Aortic smooth muscle cell (primary cell): Measurements from ENCODE around the gene CILP. TPM values are rescaled to one million over a fixed set of nuclear protein-coding genes. Genes with fewer than 3 reads are reported as not detected.

Experiments used
- total RNA-seq: library from RNA; depleted of rRNA; stranded (reverse); fragments of >200 nt; gene quantifications from 2 replicates; pipeline ENCODE4 v1.2.3, GENCODE V29; 2014

Gene CILP, protein sequence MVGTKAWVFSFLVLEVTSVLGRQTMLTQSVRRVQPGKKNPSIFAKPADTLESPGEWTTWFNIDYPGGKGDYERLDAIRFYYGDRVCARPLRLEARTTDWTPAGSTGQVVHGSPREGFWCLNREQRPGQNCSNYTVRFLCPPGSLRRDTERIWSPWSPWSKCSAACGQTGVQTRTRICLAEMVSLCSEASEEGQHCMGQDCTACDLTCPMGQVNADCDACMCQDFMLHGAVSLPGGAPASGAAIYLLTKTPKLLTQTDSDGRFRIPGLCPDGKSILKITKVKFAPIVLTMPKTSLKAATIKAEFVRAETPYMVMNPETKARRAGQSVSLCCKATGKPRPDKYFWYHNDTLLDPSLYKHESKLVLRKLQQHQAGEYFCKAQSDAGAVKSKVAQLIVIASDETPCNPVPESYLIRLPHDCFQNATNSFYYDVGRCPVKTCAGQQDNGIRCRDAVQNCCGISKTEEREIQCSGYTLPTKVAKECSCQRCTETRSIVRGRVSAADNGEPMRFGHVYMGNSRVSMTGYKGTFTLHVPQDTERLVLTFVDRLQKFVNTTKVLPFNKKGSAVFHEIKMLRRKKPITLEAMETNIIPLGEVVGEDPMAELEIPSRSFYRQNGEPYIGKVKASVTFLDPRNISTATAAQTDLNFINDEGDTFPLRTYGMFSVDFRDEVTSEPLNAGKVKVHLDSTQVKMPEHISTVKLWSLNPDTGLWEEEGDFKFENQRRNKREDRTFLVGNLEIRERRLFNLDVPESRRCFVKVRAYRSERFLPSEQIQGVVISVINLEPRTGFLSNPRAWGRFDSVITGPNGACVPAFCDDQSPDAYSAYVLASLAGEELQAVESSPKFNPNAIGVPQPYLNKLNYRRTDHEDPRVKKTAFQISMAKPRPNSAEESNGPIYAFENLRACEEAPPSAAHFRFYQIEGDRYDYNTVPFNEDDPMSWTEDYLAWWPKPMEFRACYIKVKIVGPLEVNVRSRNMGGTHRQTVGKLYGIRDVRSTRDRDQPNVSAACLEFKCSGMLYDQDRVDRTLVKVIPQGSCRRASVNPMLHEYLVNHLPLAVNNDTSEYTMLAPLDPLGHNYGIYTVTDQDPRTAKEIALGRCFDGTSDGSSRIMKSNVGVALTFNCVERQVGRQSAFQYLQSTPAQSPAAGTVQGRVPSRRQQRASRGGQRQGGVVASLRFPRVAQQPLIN
- total RNA-seq: not detected in 2 replicates

GRCh38 chr15:65210770-65211481 is at the start of gene CILP:
TSS of gene CILP (minus strand) at chr15:65211473. CDS start at chr15:65209755, 1,718 bp downstream.

GRCh38 chr15:65184868-65185717 is 26.2 kb downstream of the CILP start, which contains the start of gene CLPX:
TSS of gene CLPX (minus strand) at chr15:65185342. CDS start at chr15:65185153, 189 bp downstream.

Other genes starting within 250 kb of the CILP start
- 53.9 and 68.5 TPM in 2 replicates for gene SPG21, start 221.6 kb downstream of the CILP start, total RNA-seq
- 9.3 and 14.3 TPM in 2 replicates for gene MTFMT, start 181.8 kb downstream of the CILP start, total RNA-seq
- not detected in 2 replicates for gene SLC51B, start 166.1 kb downstream of the CILP start, total RNA-seq
- 0.06 TPM in 1 of 2 replicates, not detected in the other for gene RASL12, start 143.5 kb downstream of the CILP start, total RNA-seq
- not detected in 2 replicates for gene KBTBD13, start 134.7 kb downstream of the CILP start, total RNA-seq
- gene UBAP1L, start 96.3 kb downstream of the CILP start, total RNA-seq: 1.2 TPM in 2 replicates
- gene PDCD7, start 77.7 kb downstream of the CILP start, total RNA-seq: 12.0 and 12.3 TPM in 2 replicates
- gene CLPX, start 26.1 kb downstream of the CILP start, total RNA-seq: 37.7 and 47.5 TPM in 2 replicates
- 1.2 and 1.9 TPM in 2 replicates for gene PARP16, start 75.4 kb upstream of the CILP start, total RNA-seq
- gene RNU5A-1, start 84.6 kb upstream of the CILP start, total RNA-seq: not detected in 2 replicates
- not detected in 2 replicates for gene RNU5B-1, start 93.2 kb upstream of the CILP start, total RNA-seq
- gene IGDCC3, start 166.5 kb upstream of the CILP start, total RNA-seq: not detected in 2 replicates
- 0.06 and 0.13 TPM in 2 replicates for gene IGDCC4, start 211.5 kb upstream of the CILP start, total RNA-seq